Measurements from ENCODE around the gene PGLYRP1.

DNA sequence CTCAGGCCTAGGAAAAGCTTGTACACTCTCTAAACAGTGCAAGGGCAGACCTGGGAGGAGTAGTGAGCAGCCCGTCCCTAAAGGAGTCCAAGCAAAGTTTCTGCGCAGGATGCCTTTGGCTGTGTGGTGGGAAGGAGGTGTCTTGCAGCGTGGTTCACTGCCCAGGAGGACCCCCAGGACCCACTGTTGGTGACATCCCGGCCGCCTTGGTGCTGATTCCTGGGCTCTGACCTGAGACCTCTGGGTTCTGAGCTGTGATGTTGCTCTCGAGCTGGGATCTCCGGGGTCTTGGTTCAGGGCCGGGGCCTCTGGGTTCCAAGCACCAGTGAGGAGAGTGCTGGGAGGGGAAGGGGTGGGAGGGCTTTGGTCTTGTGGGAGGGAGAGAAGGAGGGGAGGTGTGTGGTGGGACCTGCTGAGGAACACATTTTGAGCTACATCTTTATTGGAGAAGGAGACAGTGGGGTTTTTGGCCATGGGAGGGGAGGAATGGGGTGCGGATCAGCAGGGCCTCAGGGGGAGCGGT is 4.1 kb downstream of the PGLYRP1 start:
- TF ChIP-seq, protein P1, sequence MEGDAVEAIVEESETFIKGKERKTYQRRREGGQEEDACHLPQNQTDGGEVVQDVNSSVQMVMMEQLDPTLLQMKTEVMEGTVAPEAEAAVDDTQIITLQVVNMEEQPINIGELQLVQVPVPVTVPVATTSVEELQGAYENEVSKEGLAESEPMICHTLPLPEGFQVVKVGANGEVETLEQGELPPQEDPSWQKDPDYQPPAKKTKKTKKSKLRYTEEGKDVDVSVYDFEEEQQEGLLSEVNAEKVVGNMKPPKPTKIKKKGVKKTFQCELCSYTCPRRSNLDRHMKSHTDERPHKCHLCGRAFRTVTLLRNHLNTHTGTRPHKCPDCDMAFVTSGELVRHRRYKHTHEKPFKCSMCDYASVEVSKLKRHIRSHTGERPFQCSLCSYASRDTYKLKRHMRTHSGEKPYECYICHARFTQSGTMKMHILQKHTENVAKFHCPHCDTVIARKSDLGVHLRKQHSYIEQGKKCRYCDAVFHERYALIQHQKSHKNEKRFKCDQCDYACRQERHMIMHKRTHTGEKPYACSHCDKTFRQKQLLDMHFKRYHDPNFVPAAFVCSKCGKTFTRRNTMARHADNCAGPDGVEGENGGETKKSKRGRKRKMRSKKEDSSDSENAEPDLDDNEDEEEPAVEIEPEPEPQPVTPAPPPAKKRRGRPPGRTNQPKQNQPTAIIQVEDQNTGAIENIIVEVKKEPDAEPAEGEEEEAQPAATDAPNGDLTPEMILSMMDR (IDR thresholded peaks at IDR 0.05): no peak
- no peak for TF ChIP-seq POLR2A (IDR thresholded peaks at IDR 0.05)
